GM19467 (cell line): ENCODE data around the gene PCDHB10.

Experiments used
- ATAC-seq: cut with Tn5 transposase; IDR thresholded peaks from one replicate; pipeline ENCODE4 v1.9.1; 2021; ENCODE audit warnings: mild to moderate bottlenecking, moderate library complexity; ENCODE audit not compliant: unreplicated experiment

PCDHB10 gene

GRCh38 chr5:141236516-141237313 lies 44.6 kb downstream of the PCDHB10 start:
- no peak for ATAC-seq

- no peak for ATAC-seq
These were observed 49.3 kb downstream of the PCDHB10 start for GRCh38 chr5:141241496-141241895.
